Smooth muscle cell (in vitro differentiated cells): ENCODE data around the gene RBMS3. TPM values are rescaled to one million over a fixed set of nuclear protein-coding genes. Genes with fewer than 3 reads are reported as not detected.

ENCODE experiments used
- DNase-seq: peaks from one replicate; lab custom pipeline; 2025; ENCODE audit not compliant: unreplicated experiment; lab: John Stamatoyannopoulos, UW
- H2AFZ ChIP-seq: fragments of 200-600 bp; sonication (generic); 2 replicates; pipeline ENCODE4 v1.6.0; 2016; ENCODE audit warnings: antibody characterized with exemption, low read depth, mild to moderate bottlenecking
- H3F3A ChIP-seq: fragments of 200-600 bp; sonication (generic); 2 replicates; pipeline ENCODE4 v1.6.0; 2017; ENCODE audit warnings: antibody characterized with exemption, low read depth
- H3K27ac ChIP-seq: fragments of 200-600 bp; sonication (generic); 2 replicates; pipeline ENCODE4 v1.5.1; 2016; ENCODE audit warnings: low read depth, mild to moderate bottlenecking
- H3K27me3 ChIP-seq: fragments of 200-600 bp; sonication (generic); 2 replicates; pipeline ENCODE4 v1.6.1; 2016; ENCODE audit warnings: low read depth, mild to moderate bottlenecking
- H3K36me3 ChIP-seq: fragments of 200-600 bp; sonication (generic); 2 replicates; pipeline ENCODE4 v1.5.1; 2016; ENCODE audit warnings: low read depth
- H3K4me1 ChIP-seq: fragments of 200-600 bp; sonication (generic); 2 replicates; pipeline ENCODE4 v1.5.1; 2016; ENCODE audit warnings: low read depth
- H3K4me2 ChIP-seq: fragments of 200-600 bp; sonication (generic); 2 replicates; pipeline ENCODE4 v1.6.0; 2016; ENCODE audit warnings: mild to moderate bottlenecking
- H3K4me3 ChIP-seq: fragments of 200-600 bp; sonication (generic); 2 replicates; pipeline ENCODE4 v1.5.1; 2016; ENCODE audit warnings: mild to moderate bottlenecking
- H3K79me2 ChIP-seq: fragments of 200-600 bp; sonication (generic); 2 replicates; pipeline ENCODE4 v1.6.0; 2016; ENCODE audit warnings: low read depth, mild to moderate bottlenecking
- H3K9ac ChIP-seq: fragments of 200-600 bp; sonication (generic); 2 replicates; pipeline ENCODE4 v1.6.0; 2016; ENCODE audit warnings: low read depth
- H3K9me3 ChIP-seq: fragments of 200-600 bp; sonication (generic); replicated peaks from 2 replicates; pipeline ENCODE4 v1.5.1; 2016; ENCODE audit warnings: low read depth
- H4K20me1 ChIP-seq: fragments of 200-600 bp; sonication (generic); 2 replicates; pipeline ENCODE4 v1.6.0; 2016; ENCODE audit warnings: low read depth
- CTCF ChIP-seq: fragments of 200-600 bp; sonication (generic); IDR thresholded peaks from 2 replicates; pipeline ENCODE4 v1.5.1; 2017; ENCODE audit warnings: borderline replicate concordance, mild to moderate bottlenecking, antibody characterized with exemption; ENCODE audit not compliant: insufficient read depth, poor library complexity, severe bottlenecking
- WGBS: methylation state at CpG from one replicate; pipeline ENCODE4 v1.1.7; 2016; ENCODE audit warnings: low lambda C conversion rate; 5-methylcytosine and 5-hydroxymethylcytosine counted together
- polyA plus RNA-seq: library from polyadenylated mRNA; unstranded; fragments of >200 nt; fragmentation: Nextera tagmentation; extraction: Ambion mirVana; gene quantifications from 2 replicates; pipeline ENCODE4 v1.2.1, GENCODE V29; 2016
- total RNA-seq: library from RNA; depleted of rRNA; stranded (reverse); fragments of >200 nt; gene quantifications from 2 replicates; pipeline ENCODE4 v1.2.3, GENCODE V29; 2014

Gene RBMS3
- total and polyA plus RNA-seq, 2 experiments from 2014 or later = 42.9 to 50.6 TPM

DNA sequence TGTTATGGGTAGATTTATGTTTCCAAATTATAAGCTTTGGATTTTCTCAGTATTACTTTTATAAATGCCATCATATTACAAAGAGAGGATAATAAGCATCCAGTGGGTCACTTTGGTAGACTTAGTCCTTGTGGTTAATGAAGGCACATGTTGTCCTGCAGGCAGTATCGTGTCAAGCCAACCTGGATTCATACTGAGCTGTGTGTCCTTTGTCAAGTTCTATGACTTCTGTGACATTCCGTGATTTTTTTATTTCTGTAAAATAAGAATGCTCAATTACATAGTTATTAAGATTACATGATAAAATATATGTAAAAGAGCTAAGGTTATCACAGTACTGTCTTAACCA is 257.7 kb downstream of the RBMS3 start:
- WGBS = 92% methylated on average over 2 of the region's 2 CpGs
- no peaks in the 10 kb centered on the region for H3F3A ChIP-seq
- no peaks in the 10 kb centered on the region for H4K20me1 ChIP-seq
- H3K79me2 ChIP-seq = peaks cover 78% of the 10 kb centered on the region
- H3K4me1 ChIP-seq = no peaks in the 10 kb centered on the region
- H3K4me3 ChIP-seq = no peak overlapping the region
- no peak overlapping the region for H3K27ac ChIP-seq
- H3K9me3 ChIP-seq = no peaks in the 10 kb centered on the region
- TF ChIP-seq CTCF = no peak
- no peak for DNase-seq
- no peak overlapping the region for H2AFZ ChIP-seq
- H3K36me3 ChIP-seq = no peaks in the 10 kb centered on the region
- no peaks in the 10 kb centered on the region for H3K27me3 ChIP-seq
- H3K9ac ChIP-seq = no peak overlapping the region
- no peak overlapping the region for H3K4me2 ChIP-seq

DNA sequence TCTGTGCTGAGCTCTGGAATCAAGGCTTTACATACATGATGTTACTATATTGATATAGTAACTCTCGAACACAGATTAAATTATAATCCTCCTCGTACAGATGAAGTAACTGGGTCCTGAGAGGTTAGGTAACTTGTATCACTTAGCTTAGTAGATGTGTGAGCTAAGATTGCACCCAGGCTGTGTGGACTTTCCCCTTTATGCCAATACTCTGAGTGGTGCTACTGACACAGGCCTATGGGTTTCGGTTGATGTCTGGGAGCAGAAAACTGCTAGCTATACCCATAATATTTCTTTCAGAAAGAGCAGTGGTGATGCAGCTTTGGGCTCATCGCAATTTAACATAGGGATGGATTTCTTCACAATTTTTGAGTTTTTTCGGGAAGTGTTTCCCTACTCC is 259.7 kb downstream of the RBMS3 start:
- H3K4me2 ChIP-seq = no peak overlapping the region
- no peak for DNase-seq
- H3K27me3 ChIP-seq = no peaks in the 10 kb centered on the region
- no peaks in the 10 kb centered on the region for H3K4me1 ChIP-seq
- H3K9ac ChIP-seq = no peak overlapping the region
- H3K79me2 ChIP-seq = peaks cover 82% of the 10 kb centered on the region
- H3K4me3 ChIP-seq = no peak overlapping the region
- no peak for TF ChIP-seq CTCF
- H3K27ac ChIP-seq = no peak overlapping the region
- H3K9me3 ChIP-seq = no peaks in the 10 kb centered on the region
- 96% methylated on average over 5 of the region's 5 CpGs for WGBS
- no peaks in the 10 kb centered on the region for H4K20me1 ChIP-seq
- no peaks in the 10 kb centered on the region for H3F3A ChIP-seq
- no peak overlapping the region for H2AFZ ChIP-seq
- no peaks in the 10 kb centered on the region for H3K36me3 ChIP-seq

DNA sequence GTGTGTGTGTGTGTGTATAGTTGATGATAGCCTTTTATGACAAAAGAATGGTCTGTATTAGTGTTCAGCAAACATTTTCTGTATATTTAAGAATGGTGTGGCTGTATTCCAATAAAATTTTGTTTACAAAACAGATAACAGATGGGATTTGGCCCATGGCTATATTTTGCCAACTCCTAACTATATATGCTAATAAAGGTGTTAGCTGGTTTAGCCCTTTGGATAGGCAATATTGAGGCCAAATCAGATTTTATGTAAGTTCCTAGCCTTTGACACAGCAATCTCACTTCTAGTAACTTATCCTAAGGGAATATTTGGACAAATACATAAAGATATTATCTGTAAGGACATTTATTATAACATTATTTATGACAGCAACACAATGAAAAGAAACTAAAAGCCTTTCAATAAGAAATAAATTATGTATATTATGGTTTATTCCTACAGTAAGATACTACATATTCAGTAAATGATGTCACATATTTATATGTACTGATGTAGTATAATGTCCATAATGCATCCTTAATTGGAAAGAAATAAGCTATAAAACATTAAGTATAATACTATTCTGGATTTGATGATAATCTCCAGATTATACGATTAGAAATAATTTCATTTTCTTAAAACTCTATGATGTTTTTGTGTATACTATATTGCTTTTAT is 264.0 kb downstream of the RBMS3 start:
- Histone ChIP-seq H3K4me3 (no peak overlapping the region), H3K36me3 (no peaks in the 10 kb centered on the region), H3F3A (no peaks in the 10 kb centered on the region), H3K27ac (no peak overlapping the region), H3K9ac (no peak overlapping the region), H3K9me3 (no peaks in the 10 kb centered on the region), H3K4me1 (no peaks in the 10 kb centered on the region), H3K4me2 (no peak overlapping the region), H3K79me2 (peaks cover 55% of the 10 kb centered on the region), H4K20me1 (no peaks in the 10 kb centered on the region), H3K27me3 (no peaks in the 10 kb centered on the region), H2AFZ (no peak overlapping the region)
- no peak for DNase-seq
- TF ChIP-seq CTCF = no peak
- whole genome bisulfite sequencing = 95% methylated on average over 1 of the region's 1 CpG

DNA sequence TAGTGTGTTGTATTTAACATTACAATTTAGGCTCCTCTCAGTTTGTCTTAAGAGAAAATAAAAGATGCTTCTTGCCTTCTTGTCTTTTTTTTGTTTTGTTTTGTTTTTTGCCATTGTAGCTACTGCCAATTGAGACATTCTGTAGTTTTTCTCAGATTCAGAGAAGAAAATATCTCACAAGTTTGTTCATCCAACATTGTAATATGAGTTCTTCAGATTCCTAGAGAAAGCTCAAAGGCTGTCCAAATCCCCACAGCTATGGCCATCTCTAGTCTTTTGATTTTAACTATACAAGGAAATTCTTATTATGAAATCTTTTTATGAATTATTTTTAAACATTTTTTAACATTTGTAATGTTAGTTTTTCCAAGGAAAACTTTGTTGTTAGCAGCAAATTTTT is 264.7 kb downstream of the RBMS3 start:
- H3K4me3 ChIP-seq = no peak overlapping the region
- H3K4me2 ChIP-seq = no peak overlapping the region
- no peaks in the 10 kb centered on the region for H4K20me1 ChIP-seq
- no peaks in the 10 kb centered on the region for H3K36me3 ChIP-seq
- H3F3A ChIP-seq = no peaks in the 10 kb centered on the region
- H3K9ac ChIP-seq = no peak overlapping the region
- H3K79me2 ChIP-seq = peaks cover 47% of the 10 kb centered on the region
- no peak for TF ChIP-seq CTCF
- DNase-seq = no peak
- H3K9me3 ChIP-seq = no peaks in the 10 kb centered on the region
- no peaks in the 10 kb centered on the region for H3K4me1 ChIP-seq
- no peak overlapping the region for H3K27ac ChIP-seq
- no peak overlapping the region for H2AFZ ChIP-seq
- H3K27me3 ChIP-seq = no peaks in the 10 kb centered on the region
